ENCODE results near the gene LRP8.

DNA sequence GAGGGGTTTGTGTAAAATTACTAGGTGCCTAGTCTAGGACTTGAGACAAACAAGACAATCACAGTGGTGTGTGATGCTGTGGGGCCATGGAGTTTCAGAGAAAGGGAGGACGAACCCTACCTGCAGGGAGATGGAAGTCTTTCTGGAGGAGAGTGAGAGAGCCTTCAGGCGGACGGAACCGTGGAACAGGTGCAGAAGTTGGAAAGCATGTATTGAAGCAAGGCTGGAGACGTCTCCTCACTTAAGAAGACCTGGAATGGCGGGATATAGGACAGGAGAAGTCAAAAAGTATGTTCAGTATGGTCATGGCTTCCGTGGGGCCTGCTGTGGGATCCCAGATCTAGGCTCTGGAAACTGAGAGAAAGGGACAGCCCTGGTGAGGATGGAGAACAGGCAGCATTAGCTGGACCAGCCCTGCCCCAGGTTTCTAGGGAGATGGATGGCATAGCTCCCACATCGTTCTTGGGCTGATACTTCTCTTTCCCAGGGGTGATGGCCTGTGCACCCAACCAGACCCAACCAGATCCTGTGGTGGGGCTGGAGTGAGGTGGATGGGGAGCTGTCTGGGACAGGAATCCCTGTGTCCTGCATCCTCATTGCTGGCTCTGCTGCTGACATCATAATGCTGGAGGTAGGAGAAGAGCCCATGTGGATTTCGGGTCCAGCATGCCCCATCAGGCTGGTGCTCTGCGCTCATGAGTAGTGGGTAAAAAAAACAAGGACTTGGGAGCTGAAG is 15.0 kb upstream of the LRP8 start:
- TF ChIP-seq, protein P1, sequence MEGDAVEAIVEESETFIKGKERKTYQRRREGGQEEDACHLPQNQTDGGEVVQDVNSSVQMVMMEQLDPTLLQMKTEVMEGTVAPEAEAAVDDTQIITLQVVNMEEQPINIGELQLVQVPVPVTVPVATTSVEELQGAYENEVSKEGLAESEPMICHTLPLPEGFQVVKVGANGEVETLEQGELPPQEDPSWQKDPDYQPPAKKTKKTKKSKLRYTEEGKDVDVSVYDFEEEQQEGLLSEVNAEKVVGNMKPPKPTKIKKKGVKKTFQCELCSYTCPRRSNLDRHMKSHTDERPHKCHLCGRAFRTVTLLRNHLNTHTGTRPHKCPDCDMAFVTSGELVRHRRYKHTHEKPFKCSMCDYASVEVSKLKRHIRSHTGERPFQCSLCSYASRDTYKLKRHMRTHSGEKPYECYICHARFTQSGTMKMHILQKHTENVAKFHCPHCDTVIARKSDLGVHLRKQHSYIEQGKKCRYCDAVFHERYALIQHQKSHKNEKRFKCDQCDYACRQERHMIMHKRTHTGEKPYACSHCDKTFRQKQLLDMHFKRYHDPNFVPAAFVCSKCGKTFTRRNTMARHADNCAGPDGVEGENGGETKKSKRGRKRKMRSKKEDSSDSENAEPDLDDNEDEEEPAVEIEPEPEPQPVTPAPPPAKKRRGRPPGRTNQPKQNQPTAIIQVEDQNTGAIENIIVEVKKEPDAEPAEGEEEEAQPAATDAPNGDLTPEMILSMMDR (conservative IDR thresholded peaks at IDR 0.05; ENCODE audit: low read depth, low read length): no peak
- TF ChIP-seq SMC3 (IDR thresholded peaks at IDR 0.05; ENCODE audit: low read depth, low read length): no peak

All from IMR-90 (cell line).